ENCODE results near the gene ZCCHC24. TPM values are rescaled to one million over a fixed set of nuclear protein-coding genes. Genes with fewer than 3 reads are reported as not detected.

The ZCCHC24 gene
- total RNA-seq, 2 experiments from 2014 or later: 0.67 to 0.85 TPM

- Mint-ChIP-seq H3K27me3 (no peaks in the 10 kb centered on the region), H3K4me1 (ENCODE audit: low read depth) (peaks cover 22% of the 10 kb centered on the region), H3K9me3 (no peaks in the 10 kb centered on the region), H3K27ac (no peak overlapping the region), H3K36me3 (ENCODE audit: low read depth) (peaks cover 93% of the 10 kb centered on the region), H3K4me3 (no peak overlapping the region)
- Histone ChIP-seq H3K36me3 (ENCODE audit: insufficient read depth, low read length) (peaks cover 69% of the 10 kb centered on the region), H3K4me1 (ENCODE audit: insufficient read depth, low read length) (peaks cover 42% of the 10 kb centered on the region), H3K4me3 (ENCODE audit: low read length) (no peak overlapping the region), H3K27me3 (ENCODE audit: control insufficient read depth in 1 of 2, insufficient read depth in 2 of 2, low read length in 2 of 2) (no peaks in the 10 kb centered on the region), H3K27ac (ENCODE audit: low read depth in 1 of 2, low read length in 2 of 2) (no peak overlapping the region), H3K9me3 (ENCODE audit: control insufficient read depth in 1 of 2, insufficient read depth in 1 of 2, low read length in 2 of 2) (no peaks in the 10 kb centered on the region)
- ATAC-seq (ENCODE audit: poor library complexity) (no peak), DNase-seq (peak in 3 of 14 experiments; percentile 6 to 34 (median 31))
- TF ChIP-seq CTCF (IDR thresholded peaks at IDR 0.05): no peak
- intact Hi-C loops (cut with DNase I, micrococcal nuclease): no loop called here
- POLR2A ChIA-PET: no interaction called here
- CTCF ChIA-PET: no interaction called here
Observed at GRCh38 chr10:79353000-79353406, 92.4 kb downstream of the ZCCHC24 start.

GRCh38 chr10:79352035-79352877 lies 93.2 kb downstream of the ZCCHC24 start:
- Histone ChIP-seq H3K36me3 (ENCODE audit: insufficient read depth, low read length) (peaks cover 69% of the 10 kb centered on the region), H3K27me3 (ENCODE audit: control insufficient read depth in 1 of 2, insufficient read depth in 2 of 2, low read length in 2 of 2) (no peaks in the 10 kb centered on the region), H3K4me1 (ENCODE audit: insufficient read depth, low read length) (peaks cover 46% of the 10 kb centered on the region), H3K27ac (ENCODE audit: low read depth in 1 of 2, low read length in 2 of 2) (no peak overlapping the region), H3K9me3 (ENCODE audit: control insufficient read depth in 1 of 2, insufficient read depth in 1 of 2, low read length in 2 of 2) (no peaks in the 10 kb centered on the region), H3K4me3 (ENCODE audit: low read length) (no peak overlapping the region)
- intact Hi-C loops (cut with DNase I, micrococcal nuclease): no loop called here
- no peak for ATAC-seq (ENCODE audit: poor library complexity)
- TF ChIP-seq CTCF (IDR thresholded peaks at IDR 0.05): no peak
- H3K27ac Mint-ChIP-seq: no peak overlapping the region
- H3K4me3 Mint-ChIP-seq: no peak overlapping the region
- POLR2A ChIA-PET: no interaction called here
- H3K9me3 Mint-ChIP-seq: no peaks in the 10 kb centered on the region
- CTCF ChIA-PET: no interaction called here
- peaks cover 23% of the 10 kb centered on the region for H3K4me1 Mint-ChIP-seq (ENCODE audit: low read depth)
- H3K27me3 Mint-ChIP-seq: no peaks in the 10 kb centered on the region
- peak in 2 of 14 experiments; percentile 10 to 24 for DNase-seq
- peaks cover 89% of the 10 kb centered on the region for H3K36me3 Mint-ChIP-seq (ENCODE audit: low read depth)

- H3K4me3 Mint-ChIP-seq: no peak overlapping the region
- H3K36me3 ChIP-seq (ENCODE audit: insufficient read depth, low read length): peaks cover 68% of the 10 kb centered on the region
- intact Hi-C loops (cut with DNase I, micrococcal nuclease): no loop called here
- peaks cover 54% of the 10 kb centered on the region for H3K4me1 ChIP-seq (ENCODE audit: insufficient read depth, low read length)
- CTCF ChIA-PET: no interaction called here
- peak in 2 of 14 experiments; percentile 4 to 29 for DNase-seq
- no peak overlapping the region for H3K4me3 ChIP-seq (ENCODE audit: low read length)
- H3K27me3 Mint-ChIP-seq: no peaks in the 10 kb centered on the region
- H3K27ac Mint-ChIP-seq: no peak overlapping the region
- H3K9me3 ChIP-seq (ENCODE audit: control insufficient read depth in 1 of 2, insufficient read depth in 1 of 2, low read length in 2 of 2): no peaks in the 10 kb centered on the region
- H3K4me1 Mint-ChIP-seq (ENCODE audit: low read depth): peaks cover 27% of the 10 kb centered on the region
- no peak for TF ChIP-seq CTCF (IDR thresholded peaks at IDR 0.05)
- POLR2A ChIA-PET: no interaction called here
- H3K36me3 Mint-ChIP-seq (ENCODE audit: low read depth): peaks cover 80% of the 10 kb centered on the region
- ATAC-seq (ENCODE audit: poor library complexity): no peak
- H3K9me3 Mint-ChIP-seq: no peaks in the 10 kb centered on the region
- H3K27me3 ChIP-seq (ENCODE audit: control insufficient read depth in 1 of 2, insufficient read depth in 2 of 2, low read length in 2 of 2): no peaks in the 10 kb centered on the region
- H3K27ac ChIP-seq (ENCODE audit: low read depth in 1 of 2, low read length in 2 of 2): no peak overlapping the region
Observed at GRCh38 chr10:79351332-79351731, 94.1 kb downstream of the ZCCHC24 start.

Data from CD4-positive, alpha-beta T cell (primary cell).